Astrocyte of the spinal cord (primary cell): Measurements from ENCODE around the gene SMC6.

ENCODE experiments used
- DNase-seq: peaks from one replicate; pipeline ENCODE4 v3.0.0; 2011; ENCODE audit warnings: low read depth, low spot score
- H3K4me3 ChIP-seq: 2 replicates; pipeline ENCODE4 v1.5.1; 2011; ENCODE audit warnings: low read depth, mild to moderate bottlenecking, low read length, moderate library complexity
- in situ Hi-C: cut with HindIII; loops from 2 replicates; pipeline ENCODE4 v1.10.0; 2017; ENCODE audit warnings: low sequenced_read_pairs
- TF ChIP-seq, protein P1 (sequence below): IDR thresholded peaks from 2 replicates; pipeline ENCODE4 v1.5.1; 2012; ENCODE audit warnings: low read depth, mild to moderate bottlenecking, low read length, inconsistent platforms

Gene SMC6

DNA sequence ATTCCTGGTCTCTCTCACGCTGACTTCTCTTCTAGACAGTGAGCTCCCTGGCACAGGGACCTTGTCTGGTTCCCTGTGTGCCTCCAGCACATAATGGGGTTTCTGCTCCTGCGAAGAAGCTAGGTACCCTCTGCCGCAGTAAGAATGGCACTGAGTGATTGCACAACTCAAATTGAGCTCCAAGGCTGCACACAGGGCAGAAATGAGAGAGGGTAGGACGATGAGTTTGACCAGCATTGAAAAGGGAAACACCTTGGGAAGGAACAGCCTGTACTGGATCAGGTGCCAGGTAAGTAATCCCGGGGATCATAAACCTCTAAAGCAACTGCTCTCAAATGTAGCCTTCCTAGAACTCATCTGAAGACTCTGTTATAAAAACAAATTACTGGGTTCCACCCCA lies 41.7 kb upstream of the SMC6 start:
- in situ Hi-C loops = no loop called here
- no peak overlapping the region for H3K4me3 ChIP-seq
- TF ChIP-seq, protein P1, sequence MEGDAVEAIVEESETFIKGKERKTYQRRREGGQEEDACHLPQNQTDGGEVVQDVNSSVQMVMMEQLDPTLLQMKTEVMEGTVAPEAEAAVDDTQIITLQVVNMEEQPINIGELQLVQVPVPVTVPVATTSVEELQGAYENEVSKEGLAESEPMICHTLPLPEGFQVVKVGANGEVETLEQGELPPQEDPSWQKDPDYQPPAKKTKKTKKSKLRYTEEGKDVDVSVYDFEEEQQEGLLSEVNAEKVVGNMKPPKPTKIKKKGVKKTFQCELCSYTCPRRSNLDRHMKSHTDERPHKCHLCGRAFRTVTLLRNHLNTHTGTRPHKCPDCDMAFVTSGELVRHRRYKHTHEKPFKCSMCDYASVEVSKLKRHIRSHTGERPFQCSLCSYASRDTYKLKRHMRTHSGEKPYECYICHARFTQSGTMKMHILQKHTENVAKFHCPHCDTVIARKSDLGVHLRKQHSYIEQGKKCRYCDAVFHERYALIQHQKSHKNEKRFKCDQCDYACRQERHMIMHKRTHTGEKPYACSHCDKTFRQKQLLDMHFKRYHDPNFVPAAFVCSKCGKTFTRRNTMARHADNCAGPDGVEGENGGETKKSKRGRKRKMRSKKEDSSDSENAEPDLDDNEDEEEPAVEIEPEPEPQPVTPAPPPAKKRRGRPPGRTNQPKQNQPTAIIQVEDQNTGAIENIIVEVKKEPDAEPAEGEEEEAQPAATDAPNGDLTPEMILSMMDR = no peak
- DNase-seq = no peak

DNA sequence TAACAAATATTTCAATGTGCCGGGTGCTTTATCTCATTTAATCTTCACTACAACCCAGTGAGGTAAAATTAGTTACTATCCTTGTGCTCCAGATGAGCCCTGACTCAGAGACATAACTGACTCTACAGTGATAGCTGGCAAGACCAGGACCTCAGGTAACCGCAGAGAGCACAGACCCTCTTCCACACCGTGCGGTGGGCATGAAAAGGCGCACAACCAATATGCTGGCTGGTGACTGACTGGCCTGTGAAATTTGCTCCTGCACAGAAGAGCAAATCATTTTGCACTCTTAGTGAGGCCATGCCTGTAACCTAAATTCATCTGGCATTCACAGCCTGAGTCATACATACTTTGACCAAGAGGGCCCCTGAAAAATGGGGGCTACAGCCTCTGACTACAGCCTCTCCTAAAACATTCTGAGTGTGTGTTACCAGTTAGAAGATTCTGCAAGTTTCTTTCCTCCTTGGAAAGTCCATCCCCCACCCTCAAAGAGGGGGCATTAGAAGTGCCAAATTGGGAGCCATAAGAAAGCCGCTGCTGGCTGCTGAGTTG lies 40.3 kb upstream of the SMC6 start:
- no peak for DNase-seq
- in situ Hi-C loops = no loop called here
- no peak overlapping the region for H3K4me3 ChIP-seq
- TF ChIP-seq, protein P1 = no peak

GRCh38 chr2:17793296-17793695 lies 39.7 kb upstream of the SMC6 start:
- in situ Hi-C loops = no loop called here
- TF ChIP-seq, protein P1 = no peak
- H3K4me3 ChIP-seq = no peak overlapping the region
- no peak for DNase-seq

DNA sequence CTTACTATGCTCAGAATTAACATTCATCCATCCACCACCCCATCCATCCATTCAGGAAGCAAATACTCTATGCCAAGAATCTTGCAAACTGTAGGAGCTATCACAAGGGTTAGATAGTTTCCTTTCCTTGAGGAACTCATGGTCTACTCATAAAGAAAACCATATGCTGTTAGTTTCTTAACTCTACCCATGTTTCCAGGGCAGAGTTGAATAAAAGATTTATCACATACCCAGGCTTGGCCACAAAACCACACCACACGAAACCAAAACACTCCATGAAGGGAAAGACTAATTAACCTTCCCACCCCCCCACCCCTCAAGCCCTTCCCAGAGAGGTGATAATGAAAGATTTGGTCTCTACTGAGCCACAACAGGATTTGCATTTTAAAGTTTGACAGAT lies 38.9 kb upstream of the SMC6 start:
- H3K4me3 ChIP-seq = no peak overlapping the region
- in situ Hi-C loops = no loop called here
- DNase-seq = no peak
- TF ChIP-seq, protein P1 = no peak

DNA sequence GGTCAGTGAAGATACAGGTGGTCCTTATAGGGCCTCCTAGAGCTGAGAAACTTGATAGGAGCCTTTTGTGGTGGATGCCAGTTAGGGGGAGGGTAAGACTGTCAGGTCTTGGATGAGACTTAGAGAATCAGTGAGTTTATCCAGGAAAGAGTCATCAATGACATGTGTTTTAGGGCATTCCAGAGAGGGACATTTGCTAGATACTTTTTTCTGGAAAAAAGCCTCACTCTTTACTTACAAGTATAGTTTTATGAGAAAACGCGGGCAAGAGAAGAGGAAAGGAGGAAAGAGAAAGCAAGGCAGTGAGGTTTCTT lies 38.2 kb upstream of the SMC6 start:
- TF ChIP-seq, protein P1 = no peak
- DNase-seq = no peak
- in situ Hi-C loops = no loop called here
- H3K4me3 ChIP-seq = no peak overlapping the region

GRCh38 chr2:17791121-17791816 lies 37.7 kb upstream of the SMC6 start:
- in situ Hi-C loops = no loop called here

More at GRCh38 chr2:17791121-17791816, 37.7 kb upstream of the SMC6 start:
- no peak overlapping the region for H3K4me3 ChIP-seq
- peak; percentile 61 for DNase-seq
- TF ChIP-seq, protein P1 = no peak
